HG03060 (cell line): ENCODE data around the gene P3R3URF.

Experiments used
- ATAC-seq: cut with Tn5 transposase; IDR thresholded peaks from one replicate; pipeline ENCODE4 v1.9.1; 2021; ENCODE audit warnings: low read depth, moderate number of reproducible peaks; ENCODE audit not compliant: unreplicated experiment

The P3R3URF gene

DNA sequence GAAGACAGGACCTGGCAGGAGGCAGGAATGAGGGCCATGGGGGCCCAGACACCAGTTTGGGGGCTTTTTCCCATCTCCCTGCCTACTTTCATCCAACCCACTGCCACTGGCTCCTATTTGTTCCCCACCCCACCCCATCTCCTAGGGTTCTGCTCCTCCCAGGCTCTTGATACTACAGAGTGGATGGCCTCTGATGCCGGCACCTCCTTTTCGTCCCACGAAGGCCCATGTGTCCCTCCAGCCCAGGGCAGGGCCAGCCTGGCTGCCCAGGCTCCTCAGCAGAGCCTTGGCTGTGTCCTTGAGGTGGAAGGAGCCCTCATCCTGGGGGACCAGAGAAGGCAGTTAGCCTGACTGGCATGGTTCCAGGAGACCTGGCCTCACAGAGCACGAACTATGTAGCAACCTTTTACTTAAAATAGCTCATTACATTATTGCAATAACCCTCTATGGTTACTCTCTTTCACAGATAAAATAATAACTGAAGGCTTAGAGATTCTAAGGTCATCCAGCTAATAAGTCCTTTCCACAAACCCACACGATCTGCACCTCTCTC is 18.4 kb upstream of the P3R3URF start:
- no peak for ATAC-seq

- no peak for ATAC-seq
Measured at GRCh38 chr1:46193984-46194570, 17.8 kb upstream of the P3R3URF start.

DNA sequence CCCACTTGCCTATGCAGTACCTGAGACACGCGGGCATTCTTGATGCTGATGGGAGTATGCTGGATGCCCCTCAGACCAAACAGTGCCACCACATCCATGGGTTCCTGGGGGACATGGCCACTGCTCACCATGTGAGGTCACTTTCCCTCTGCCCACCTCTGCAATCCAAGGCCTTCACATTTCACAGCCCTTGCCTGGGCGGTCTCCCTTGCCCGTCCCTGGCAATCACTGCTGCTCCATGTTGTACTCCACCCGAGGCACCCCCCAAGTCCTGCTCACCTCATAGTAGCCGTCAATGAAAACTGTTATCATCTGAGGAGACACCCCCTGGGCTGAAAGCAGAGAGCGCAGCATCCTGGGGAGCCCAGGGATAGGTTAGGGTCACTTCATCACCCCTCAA is 17.0 kb upstream of the P3R3URF start:
- ATAC-seq, result no peak

DNA sequence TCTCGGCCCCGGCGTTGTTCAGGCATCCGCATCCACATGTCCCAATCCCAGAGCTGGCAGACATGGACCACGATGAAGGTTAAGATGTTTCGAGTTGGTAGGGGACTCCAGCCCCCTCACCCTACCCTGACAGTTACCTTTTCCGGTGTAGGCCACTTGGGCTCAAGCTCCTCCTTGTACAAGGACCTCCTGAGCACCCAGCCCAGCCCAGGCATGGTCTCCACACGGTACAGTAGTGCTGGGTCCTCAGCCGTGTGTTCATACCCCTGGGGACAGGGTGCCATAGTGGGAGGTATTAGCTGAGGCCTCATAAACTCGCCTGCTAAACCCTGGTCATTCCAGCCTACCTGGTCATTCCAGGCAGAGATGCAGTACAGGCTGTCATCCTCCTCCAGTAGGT is 15.9 kb upstream of the P3R3URF start:
- ATAC-seq, result no peak

DNA sequence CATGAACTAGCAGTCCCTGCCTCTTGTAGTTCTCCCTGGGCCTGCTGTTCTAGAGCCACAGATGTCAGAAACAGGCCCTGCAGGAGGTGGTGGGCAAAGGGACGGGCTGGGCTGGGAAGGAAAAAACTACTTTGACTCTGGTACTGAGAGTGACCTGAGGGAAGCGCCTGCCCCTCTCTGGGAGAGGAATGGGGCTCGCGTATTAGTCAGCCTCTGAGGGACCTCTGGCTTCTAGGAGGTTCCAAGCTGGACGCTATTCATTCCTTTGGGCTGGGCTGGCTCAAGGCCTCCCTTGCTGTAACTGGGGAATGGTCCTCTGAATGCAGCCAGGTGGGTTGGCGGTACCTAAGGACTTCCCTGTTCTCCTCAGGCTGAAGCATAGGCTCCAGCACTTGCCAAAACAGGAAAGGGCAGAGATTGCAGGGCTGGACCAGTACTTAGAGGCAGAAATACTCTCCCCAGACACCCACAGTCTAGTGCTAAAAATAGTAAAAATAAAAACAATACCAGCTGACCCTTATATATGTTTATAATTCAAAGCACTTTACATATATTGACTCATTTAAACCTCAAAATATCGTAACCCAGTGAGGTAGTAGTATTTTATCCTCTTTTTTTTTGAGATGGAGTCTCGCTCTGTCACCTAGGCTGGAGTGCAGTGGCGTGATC is 14.9 kb upstream of the P3R3URF start:
- ATAC-seq, result no peak

DNA sequence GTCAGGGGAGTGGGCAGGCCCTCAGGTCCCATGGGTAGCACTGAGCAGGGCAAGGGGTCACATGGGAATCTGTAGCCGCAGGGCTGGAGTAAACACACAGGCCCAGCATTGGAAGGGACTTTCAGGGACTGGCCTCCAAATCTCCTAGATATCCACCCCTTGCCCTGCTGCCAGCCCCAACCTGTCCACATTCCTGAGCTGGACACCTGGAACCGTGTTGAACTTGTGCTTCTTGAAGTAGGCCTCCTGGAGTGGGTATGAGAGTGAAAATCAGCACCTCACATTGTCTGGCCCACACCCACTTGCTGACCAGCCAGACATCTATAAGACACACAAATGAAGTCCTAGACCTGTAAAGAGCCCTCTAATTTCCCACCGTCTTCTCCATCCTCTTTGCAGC is 14.3 kb upstream of the P3R3URF start:
- ATAC-seq, result no peak

DNA sequence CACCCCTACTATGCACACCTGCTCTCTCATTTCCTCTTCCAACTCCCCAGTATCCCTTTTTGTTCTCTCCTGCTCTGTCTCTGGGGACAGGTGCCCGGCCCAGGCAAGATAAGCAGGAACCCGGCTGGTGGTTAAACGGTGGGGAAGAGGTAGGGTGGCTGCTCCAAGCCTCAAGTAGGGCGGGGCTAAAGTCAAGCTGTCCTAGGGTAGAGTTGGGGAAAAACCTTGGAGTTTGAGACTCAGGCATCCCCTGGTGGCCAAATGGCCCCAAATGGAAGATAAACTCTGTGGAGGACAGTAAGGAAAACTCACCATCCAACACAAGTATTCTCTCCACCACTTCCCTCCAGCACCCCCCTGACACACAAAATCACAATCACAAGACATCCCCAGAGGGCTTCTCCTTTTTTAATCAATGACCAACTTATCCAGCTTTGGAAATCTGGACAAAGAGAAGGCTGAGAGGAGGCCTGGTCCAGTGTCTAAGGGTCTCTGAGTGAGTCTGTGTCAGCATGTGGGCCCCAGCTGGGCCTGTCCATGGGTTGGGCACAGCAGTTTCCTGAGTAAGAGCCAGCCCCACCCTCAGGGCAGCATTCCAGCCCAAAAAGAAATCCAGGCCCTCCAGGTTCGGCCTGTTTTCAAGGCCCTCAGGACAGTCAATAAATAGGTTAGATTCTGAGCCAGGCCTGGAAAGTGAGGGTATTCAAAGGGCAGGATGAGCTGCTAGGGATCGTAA is 12.2 kb upstream of the P3R3URF start:
- no peak for ATAC-seq

- no peak for ATAC-seq
Measured at GRCh38 chr1:46187106-46187869, 11.0 kb upstream of the P3R3URF start.

- no peak for ATAC-seq
Measured at GRCh38 chr1:46186076-46186475, 9.8 kb upstream of the P3R3URF start.

GRCh38 chr1:46184920-46185658 is 8.8 kb upstream of the P3R3URF start:
- no peak for ATAC-seq

DNA sequence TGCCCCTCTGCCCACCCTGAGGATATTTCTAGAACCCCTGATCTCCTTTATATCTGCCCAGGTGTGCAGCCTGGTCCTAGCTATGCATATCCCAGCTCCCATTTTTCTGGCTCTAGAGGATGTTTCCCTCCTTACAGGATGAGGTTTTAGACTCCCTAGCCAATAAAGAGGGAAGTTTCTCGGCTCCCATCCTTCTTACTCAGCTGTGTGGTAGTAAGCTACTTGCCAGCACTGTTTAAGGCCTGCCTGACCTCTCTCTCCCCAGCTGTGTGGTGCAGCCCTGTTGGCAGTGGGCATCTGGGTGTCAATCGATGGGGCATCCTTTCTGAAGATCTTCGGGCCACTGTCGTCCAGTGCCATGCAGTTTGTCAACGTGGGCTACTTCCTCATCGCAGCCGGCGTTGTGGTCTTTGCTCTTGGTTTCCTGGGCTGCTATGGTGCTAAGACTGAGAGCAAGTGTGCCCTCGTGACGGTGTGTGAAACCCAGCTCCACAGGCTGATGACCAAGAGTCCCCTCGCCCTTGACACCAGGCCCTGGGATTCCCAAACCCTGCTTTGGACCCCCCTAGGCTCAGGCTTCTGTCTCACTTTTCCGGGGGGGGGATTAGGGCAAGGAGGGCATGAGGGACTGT is 7.8 kb upstream of the P3R3URF start:
- no peak for ATAC-seq

DNA sequence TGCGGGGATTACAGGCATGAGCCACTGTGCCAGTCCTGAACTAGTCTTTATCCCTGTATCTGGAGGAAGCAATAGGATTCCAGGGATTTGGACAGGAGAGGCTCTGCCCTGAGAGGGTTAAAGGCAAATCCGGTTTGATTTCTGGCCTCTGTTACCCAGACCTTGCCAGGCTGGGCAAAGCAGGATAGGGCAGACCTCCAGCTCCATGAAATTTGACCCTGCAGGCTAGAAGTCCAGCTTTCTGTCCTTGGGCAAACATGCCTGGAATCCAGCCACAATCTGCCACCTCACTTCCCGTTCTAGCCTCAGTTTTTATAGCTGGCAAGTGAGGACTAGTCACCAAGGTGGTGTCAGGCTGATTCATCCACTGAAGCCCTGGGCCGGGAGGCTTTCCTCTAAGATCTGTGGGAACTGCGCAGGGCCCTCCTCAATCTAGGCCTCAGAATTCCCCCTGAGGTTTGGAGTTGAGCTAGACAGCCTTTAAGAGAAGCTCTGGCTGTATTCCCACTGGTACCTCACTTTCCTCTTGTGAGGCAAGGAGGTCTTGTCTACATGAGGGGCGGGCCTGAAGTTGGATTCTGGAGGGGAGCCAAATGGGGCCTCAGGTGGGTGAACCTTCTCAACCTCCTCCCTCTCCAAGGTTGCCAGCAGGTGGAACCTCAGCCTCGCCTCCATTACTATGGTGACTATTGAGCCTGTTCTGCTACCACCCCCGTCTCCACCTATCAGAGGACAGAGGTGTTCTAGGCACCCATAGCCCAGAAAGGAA is 7.0 kb upstream of the P3R3URF start:
- no peak for ATAC-seq

DNA sequence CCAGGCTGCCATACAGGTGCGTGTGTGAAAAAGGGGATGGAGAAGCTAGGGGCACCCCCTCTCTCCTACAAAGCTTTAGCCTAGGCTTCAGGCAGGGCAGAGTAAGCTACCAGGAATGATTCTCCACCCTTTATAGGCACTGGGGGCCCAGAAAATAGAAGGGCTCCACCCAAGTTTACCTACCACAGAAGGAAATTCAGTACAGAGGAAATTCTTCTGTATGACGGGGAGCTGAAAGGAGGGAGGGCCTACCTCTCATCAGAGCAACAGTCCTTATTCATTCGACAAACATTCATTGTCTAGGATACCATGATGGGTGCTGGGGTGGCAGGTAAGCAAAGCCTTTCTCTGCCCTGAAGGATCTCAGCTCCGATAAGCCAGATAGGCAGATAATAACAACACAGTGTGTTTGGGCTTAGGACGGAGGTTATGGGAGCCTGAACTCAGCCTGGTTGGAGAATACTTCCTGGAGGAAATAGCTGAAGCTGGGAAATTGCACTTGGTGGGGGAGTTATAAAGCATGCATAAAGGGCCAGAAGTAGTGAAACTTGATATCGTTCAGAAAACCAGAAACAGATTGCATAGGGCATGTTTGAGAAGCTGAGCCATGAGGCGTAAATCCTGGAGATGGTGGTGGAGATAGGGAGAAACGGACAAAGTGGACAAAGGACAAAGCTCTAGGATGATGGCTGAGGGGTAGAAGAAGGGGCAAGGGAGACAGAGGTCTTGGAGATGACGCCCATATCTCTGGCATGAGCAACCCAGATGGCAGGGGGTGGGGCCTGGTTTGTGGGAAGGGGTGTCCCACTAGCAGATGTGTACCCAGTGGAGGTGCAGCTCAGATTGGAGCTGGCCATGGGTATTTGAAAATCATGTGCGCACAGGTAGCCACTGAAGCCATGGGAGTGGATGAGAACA is 5.3 kb upstream of the P3R3URF start:
- ATAC-seq, result no peak

- no peak for ATAC-seq
Measured at GRCh38 chr1:46180082-46180616, 3.9 kb upstream of the P3R3URF start.

GRCh38 chr1:46179138-46180081 is 3.1 kb upstream of the P3R3URF start:
- no peak for ATAC-seq

- no peak for ATAC-seq
Measured at GRCh38 chr1:46175243-46175642, 1.0 kb downstream of the P3R3URF start.
